ENCODE measurements around the gene MAN1C1. TPM values are rescaled to one million over a fixed set of nuclear protein-coding genes. Genes with fewer than 3 reads are reported as not detected.
A peak's percentile ranks its signal among the peaks of the same experiment; 100 is the strongest.
"Not testable (repeated sequence)": the region's sequence is repeated elsewhere in the genome, so short reads cannot be mapped to it uniquely, and the experiment has no call there.

The MAN1C1 gene
- total RNA-seq, 2 donors from 2014 or later: 0.88 to 2.5 TPM

DNA sequence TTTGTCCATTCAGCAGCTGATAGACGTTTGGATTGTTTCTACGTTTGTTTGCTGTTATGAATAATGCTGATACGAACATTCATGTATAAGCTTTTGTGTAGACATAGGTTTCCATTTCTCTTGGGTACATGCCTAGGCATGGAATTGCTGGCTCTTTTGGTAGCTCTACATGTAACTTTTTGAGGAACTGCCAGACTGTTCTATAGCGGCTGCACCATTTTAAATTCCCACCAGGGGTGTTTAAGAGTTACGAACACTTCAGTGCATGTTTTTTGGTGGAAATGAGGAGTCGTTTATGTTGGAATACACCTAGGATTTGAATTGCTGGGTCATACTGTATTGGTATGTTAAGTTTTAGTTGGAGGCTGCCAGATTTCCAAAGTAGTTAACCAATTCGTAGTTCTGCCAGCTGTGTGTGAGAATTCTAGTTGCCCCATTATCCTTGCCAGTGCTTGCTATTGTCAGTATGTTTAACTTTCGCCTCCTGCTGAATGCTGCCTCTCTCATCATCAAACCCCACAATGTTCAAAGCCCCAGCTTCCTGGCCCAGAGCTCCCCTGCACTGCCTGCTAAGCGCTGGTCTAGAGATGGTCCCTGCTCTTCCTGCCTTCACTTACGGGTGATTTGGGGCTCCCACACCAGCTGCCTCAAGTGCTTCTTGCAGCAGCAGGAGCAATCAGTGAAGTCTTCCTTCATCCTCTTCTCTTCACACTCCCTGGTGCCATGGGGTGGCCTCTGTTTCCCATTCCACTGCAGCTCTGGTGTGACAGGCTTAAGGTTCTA lies 81.0 kb downstream of the MAN1C1 start:
- no peak for ATAC-seq
- H3K27ac Mint-ChIP-seq: no peak overlapping the region
- no peak for DNase-seq (ENCODE audit: low spot score)
- H3K36me3 Mint-ChIP-seq: no peaks in the 10 kb centered on the region
- H3K27me3 Mint-ChIP-seq: peaks cover 15 to 17% of the 10 kb centered on the region in 2 donors
- H3K4me3 Mint-ChIP-seq: no peak overlapping the region
- peaks cover 0 to 2% of the 10 kb centered on the region in 2 donors for H3K4me1 Mint-ChIP-seq (ENCODE audit: low read depth in 2 of 2)
- H3K9me3 Mint-ChIP-seq: no peaks in the 10 kb centered on the region

DNA sequence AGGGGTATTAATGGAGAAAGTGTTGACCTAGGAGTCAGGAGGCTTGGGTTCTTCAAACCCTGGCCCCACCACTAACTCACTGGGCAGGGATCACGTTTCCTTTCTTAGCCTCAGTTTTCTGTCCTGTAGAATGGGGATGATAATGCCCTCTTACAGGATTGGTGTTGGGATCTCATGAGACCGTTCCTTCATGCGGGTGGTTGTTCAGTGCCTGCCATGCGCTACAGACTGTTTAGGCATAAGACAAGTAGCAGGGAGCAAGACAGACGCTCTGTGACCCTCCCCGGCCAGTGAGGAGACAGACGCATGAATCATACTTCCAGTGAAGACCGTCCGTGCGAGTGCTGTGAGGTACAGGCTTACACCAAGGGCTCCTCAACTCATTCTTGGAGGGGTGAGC lies 81.7 kb downstream of the MAN1C1 start:
- no peaks in the 10 kb centered on the region for H3K9me3 Mint-ChIP-seq
- peaks cover 17 to 18% of the 10 kb centered on the region in 2 donors for H3K27me3 Mint-ChIP-seq
- ATAC-seq: no peak
- no peak overlapping the region for H3K4me3 Mint-ChIP-seq
- H3K4me1 Mint-ChIP-seq (ENCODE audit: low read depth in 2 of 2): peaks cover 0 to 2% of the 10 kb centered on the region in 2 donors
- no peak overlapping the region for H3K27ac Mint-ChIP-seq
- DNase-seq (ENCODE audit: low spot score): no peak
- no peaks in the 10 kb centered on the region for H3K36me3 Mint-ChIP-seq

DNA sequence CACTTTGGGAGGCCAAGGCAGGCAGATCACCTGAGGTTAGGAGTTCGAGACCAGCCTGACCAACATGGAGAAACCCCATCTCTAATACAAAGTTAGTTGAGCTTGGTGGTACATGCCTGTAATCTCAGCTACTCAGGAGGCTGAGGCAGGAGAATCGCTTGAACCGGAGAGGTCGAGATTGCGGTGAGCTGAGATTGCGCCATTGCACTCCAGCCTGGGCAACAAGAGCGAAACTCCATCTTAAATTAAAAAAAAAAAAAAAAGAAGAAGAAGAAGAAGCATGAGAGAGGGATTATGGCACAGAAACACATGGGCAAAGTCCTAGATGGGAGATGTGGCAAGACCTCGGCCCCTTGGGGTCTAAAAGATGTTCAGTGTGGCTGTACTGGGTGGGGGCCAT lies 82.5 kb downstream of the MAN1C1 start:
- H3K9me3 Mint-ChIP-seq; H3K36me3 Mint-ChIP-seq; H3K4me3 Mint-ChIP-seq; H3K27ac Mint-ChIP-seq; H3K4me1 Mint-ChIP-seq (ENCODE audit: low read depth in 2 of 2); ATAC-seq; DNase-seq (ENCODE audit: low spot score): not testable (repeated sequence)
- H3K27me3 Mint-ChIP-seq: peaks cover 21% of the 10 kb centered on the region in 2 donors

DNA sequence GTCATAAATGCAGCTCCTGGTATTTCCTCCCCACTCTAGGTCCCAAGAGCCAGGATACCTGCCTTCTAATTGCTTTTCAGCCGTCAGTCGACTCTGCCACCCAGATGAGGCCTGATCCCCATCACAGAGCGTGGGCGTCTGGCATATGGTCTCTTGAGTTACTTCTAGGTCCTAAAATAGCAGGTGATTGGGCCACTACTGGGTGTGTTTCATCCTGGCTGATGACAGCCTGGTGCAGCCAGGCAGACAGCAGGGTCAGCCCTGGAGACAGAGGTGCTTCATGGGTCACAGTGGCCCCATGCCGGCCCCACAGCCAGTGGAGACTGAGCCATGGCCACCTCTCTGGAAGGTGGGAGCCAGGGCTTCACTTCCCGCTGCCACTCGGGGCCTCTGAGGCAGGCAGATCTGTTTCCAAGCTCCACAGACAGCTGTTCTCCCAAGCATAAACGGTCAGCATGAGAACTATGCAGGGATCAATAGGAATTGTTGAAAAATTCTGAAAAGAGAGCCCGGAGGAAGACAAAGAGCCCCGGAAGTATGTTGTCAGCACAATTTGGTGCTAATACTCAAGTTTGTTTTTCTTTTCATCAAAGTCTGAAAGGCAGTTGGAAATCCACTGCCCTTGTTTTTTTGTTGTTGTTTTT lies 83.0 kb downstream of the MAN1C1 start:
- no peak for ATAC-seq
- H3K9me3 Mint-ChIP-seq: no peaks in the 10 kb centered on the region
- no peak overlapping the region for H3K4me3 Mint-ChIP-seq
- peaks cover 9 to 14% of the 10 kb centered on the region in 2 donors for H3K4me1 Mint-ChIP-seq (ENCODE audit: low read depth in 2 of 2)
- DNase-seq (ENCODE audit: low spot score): no peak
- H3K36me3 Mint-ChIP-seq: no peaks in the 10 kb centered on the region
- H3K27ac Mint-ChIP-seq: no peak overlapping the region
- peaks cover 23 to 25% of the 10 kb centered on the region in 2 donors for H3K27me3 Mint-ChIP-seq

DNA sequence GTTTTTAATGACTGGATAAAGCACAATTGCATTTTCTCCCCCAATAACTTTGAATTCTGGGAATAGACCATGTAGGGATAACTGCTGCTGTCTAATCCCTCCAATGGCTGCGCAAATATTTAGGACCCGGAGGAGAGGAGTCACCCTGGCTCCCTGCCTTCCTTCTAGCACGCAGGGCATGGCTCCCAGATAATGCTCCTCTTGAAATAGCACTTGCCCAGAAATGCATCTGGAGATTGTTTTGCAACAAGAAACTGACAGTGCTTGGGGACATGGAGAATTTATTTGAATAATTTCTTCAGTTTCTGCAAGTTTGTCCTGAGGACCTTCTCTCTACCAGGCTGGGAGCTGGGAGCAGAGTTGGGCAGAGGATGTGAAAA lies 83.5 kb downstream of the MAN1C1 start:
- Mint-ChIP-seq H3K4me1 (ENCODE audit: low read depth in 2 of 2) (peaks cover 14 to 19% of the 10 kb centered on the region in 2 donors), H3K9me3 (no peaks in the 10 kb centered on the region), H3K36me3 (no peaks in the 10 kb centered on the region), H3K27me3 (peaks cover 27 to 30% of the 10 kb centered on the region in 2 donors), H3K27ac (no peak overlapping the region), H3K4me3 (no peak overlapping the region)
- DNase-seq (ENCODE audit: low spot score) (no peak), ATAC-seq (no peak)

DNA sequence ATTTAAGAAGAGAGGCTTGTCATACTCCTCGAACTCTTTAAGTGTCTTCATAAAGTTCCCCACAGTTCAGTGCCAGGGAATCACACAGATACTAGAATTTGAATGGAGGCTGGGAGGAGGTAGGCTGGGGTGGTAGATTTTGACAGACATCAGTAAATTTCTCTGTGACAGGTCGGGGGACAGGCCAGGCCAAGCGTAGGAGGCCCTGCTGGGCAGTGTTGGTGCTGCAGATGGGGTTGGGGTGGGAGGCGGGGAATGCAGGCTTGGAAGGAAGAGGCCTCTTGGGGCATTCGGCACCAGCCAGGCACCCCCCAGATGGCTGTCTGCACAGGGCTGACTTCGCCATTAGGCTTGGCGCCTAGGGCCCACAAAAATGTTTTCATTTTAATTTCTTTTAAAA lies 84.0 kb downstream of the MAN1C1 start:
- Mint-ChIP-seq H3K27ac (no peak overlapping the region), H3K4me3 (no peak overlapping the region), H3K4me1 (ENCODE audit: low read depth in 2 of 2) (peaks cover 18 to 19% of the 10 kb centered on the region in 2 donors), H3K27me3 (peaks cover 27 to 33% of the 10 kb centered on the region in 2 donors), H3K9me3 (no peaks in the 10 kb centered on the region), H3K36me3 (no peaks in the 10 kb centered on the region)
- DNase-seq (ENCODE audit: low spot score) (no peak), ATAC-seq (no peak)

DNA sequence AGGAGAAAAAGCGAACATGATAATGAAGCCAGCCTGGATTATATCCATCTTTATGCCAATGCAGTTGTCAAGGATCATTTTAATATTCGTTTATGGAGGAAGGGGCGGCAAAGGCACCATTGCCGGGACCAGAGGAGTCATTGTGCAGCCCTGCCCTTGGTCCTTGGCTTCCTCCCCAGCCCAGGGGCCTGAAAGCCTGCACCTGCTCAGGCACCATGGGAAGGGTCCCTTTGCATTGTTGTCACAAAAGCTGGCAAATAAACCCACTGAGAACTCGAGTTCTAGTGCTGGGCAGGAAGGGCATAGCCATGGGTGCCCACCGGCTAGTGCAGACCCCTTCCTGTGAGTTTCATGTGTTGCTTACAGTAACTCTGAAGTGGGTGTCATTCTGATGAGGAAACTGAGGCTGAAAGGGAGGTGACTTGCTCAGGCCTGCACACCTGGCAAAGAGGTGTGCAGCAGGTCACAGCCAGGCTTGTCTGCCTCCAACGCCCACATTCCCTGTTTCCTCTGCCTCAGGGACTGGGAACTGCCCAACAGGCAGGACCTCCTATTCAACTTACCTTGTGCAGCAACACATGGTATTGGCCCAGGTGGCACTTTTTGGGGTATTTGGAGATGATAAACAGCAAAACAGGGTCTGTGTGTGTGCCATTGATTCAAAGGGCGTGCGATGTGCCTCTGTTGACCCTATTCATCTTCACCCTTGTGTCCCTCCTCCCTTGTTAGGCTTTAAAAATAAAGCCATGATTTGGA lies 84.6 kb downstream of the MAN1C1 start:
- ATAC-seq: no peak
- Mint-ChIP-seq H3K9me3 (no peaks in the 10 kb centered on the region), H3K4me3 (no peak overlapping the region), H3K27me3 (peaks cover 24 to 33% of the 10 kb centered on the region in 2 donors), H3K27ac (no peak overlapping the region), H3K36me3 (no peaks in the 10 kb centered on the region), H3K4me1 (ENCODE audit: low read depth in 2 of 2) (peaks cover 18 to 19% of the 10 kb centered on the region in 2 donors)
- DNase-seq (ENCODE audit: low spot score): no peak

DNA sequence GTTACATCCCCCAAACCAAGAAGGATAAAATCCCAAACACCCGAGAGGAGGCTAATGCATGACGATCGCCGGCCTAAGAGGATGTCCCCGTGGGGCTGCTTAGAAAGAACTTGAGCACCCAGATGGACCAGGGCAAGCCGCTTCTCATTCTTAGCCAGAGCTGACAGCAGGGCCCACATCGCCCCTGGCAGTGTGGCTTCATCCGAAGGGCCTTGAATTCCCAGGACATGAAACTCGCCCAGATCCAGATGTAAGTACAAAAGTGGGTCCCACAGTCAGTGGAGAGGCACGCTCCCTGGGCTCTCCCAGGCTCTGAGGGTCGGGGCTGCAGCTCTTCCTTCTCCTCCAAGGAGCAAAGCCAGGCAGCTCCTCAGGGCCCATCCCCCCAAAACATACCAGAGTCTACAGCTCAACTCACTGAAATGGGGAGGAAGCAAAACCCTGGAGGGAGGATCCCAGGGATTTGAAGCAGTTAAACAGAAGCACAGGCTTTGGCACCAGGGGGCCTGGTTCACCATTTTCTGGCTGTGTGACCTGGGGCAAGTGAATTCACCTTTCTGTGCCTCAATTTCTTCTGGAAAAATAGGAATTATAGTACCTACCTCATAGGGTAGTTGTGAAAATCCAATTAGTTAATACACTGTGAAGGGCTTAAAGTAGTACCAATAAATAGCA lies 85.6 kb downstream of the MAN1C1 start:
- DNase-seq (ENCODE audit: low spot score): no peak
- Mint-ChIP-seq H3K36me3 (no peaks in the 10 kb centered on the region), H3K4me1 (ENCODE audit: low read depth in 2 of 2) (peaks cover 18 to 19% of the 10 kb centered on the region in 2 donors), H3K9me3 (no peaks in the 10 kb centered on the region), H3K4me3 (no peak overlapping the region), H3K27me3 (peaks cover 21 to 26% of the 10 kb centered on the region in 2 donors), H3K27ac (no peak overlapping the region)
- ATAC-seq: no peak

DNA sequence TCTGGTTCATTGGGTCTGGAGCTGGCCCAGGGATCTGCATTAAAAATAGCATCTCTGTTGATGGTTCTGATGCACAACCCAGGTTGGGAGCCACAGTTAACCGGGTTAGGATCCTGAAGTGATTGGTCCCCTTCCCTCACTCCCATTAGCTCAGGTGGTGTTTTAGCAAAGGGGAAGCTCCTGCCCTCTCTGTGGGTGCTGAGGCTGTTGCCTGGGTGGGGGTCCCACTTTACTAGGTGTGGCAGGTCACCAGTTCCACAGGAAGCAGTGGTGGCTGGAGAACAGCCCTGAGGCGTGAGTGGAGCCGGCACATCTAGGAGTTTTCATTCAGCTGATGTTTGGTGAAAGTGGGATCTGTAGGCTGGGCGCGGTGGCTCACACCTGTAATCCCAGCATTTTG lies 86.5 kb downstream of the MAN1C1 start:
- no peak overlapping the region for H3K27ac Mint-ChIP-seq
- DNase-seq (ENCODE audit: low spot score) (no peak), ATAC-seq (no peak)
- no peaks in the 10 kb centered on the region for H3K36me3 Mint-ChIP-seq
- H3K9me3 Mint-ChIP-seq: no peaks in the 10 kb centered on the region
- peaks cover 18 to 22% of the 10 kb centered on the region in 2 donors for H3K27me3 Mint-ChIP-seq
- no peak overlapping the region for H3K4me3 Mint-ChIP-seq
- peaks cover 18 to 19% of the 10 kb centered on the region in 2 donors for H3K4me1 Mint-ChIP-seq (ENCODE audit: low read depth in 2 of 2)

DNA sequence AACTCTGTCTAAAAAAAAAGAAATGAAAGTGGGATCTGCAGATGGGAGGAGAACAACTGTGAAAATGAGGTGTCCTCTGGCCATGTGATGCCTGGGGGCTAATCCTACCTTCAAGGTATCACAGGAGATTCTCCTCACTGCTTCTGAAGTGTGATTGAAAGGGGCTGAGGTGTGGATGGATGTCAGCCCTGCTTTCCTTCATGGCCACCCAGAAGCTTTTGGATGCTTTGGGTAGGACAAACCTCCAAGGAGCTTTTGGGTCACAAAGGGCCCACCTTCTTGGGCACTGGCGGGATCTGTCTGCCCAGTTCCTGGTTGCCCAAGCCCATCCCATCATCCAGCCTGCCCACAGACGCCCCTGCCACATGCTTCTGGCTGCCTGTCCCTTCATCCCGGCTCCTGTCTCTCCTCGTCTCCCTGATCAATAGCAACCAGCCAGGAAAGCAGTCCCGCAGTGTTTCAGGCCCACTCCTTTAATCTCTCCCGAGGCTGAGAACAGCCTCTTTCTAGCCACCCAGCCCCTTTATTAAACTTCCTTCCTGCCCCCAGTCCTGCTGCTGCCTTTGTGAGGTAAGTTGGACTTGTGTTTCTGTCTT lies 87.2 kb downstream of the MAN1C1 start:
- no peak overlapping the region for H3K4me3 Mint-ChIP-seq
- H3K27me3 Mint-ChIP-seq: peaks cover 15 to 22% of the 10 kb centered on the region in 2 donors
- ATAC-seq (no peak), DNase-seq (ENCODE audit: low spot score) (no peak)
- H3K36me3 Mint-ChIP-seq: no peaks in the 10 kb centered on the region
- H3K27ac Mint-ChIP-seq: peak overlapping the region; percentile 51 to 62
- no peaks in the 10 kb centered on the region for H3K9me3 Mint-ChIP-seq
- peaks cover 17 to 18% of the 10 kb centered on the region in 2 donors for H3K4me1 Mint-ChIP-seq (ENCODE audit: low read depth in 2 of 2)

DNA sequence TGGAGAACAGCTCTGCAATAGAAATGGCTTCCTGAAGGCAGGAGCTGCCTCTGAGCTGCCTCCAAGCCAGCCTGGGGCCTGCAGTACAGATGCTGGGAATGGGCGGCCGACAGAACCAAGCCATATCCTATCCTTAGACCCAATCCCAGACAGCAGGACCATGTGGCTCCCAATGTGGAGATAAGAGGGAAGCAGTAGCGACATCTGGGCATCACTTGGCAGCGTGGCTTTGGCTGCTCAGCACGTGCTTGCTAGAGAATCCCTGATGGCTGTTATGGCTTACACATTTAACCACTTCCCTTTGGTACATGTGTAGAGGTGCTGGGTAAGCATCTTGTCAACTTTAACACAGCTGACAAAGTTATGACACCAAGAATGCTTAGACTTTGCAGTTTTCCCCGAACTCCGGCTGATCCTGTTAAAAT lies 87.7 kb downstream of the MAN1C1 start:
- peak overlapping the region; percentile 15 for H3K4me3 Mint-ChIP-seq
- no peaks in the 10 kb centered on the region for H3K9me3 Mint-ChIP-seq
- peaks cover 15 to 22% of the 10 kb centered on the region in 2 donors for H3K27me3 Mint-ChIP-seq
- DNase-seq (ENCODE audit: low spot score) (no peak), ATAC-seq (peak; percentile 88 to 89)
- H3K27ac Mint-ChIP-seq: peak overlapping the region; percentile 51 to 62
- peaks cover 17 to 18% of the 10 kb centered on the region in 2 donors for H3K4me1 Mint-ChIP-seq (ENCODE audit: low read depth in 2 of 2)
- H3K36me3 Mint-ChIP-seq: no peaks in the 10 kb centered on the region

DNA sequence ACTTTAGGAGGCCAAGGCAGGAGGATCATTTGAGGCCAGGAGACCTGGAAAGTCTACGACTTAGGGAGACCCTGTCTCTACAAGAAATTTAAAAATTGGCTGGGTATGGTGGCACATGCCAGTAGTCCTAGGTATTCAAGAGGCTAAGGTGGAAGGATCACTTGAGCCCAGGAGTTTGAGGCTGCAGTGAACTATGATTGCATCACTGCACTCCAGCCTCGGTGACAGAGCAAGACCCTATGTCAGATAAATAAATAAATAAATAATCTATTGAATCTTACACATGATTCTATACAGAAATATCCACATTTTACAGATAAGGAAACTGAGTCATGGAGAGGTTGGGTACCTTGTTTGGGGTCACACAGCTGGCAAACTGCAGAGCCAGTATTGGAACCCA lies 89.1 kb downstream of the MAN1C1 start:
- H3K36me3 Mint-ChIP-seq: no peaks in the 10 kb centered on the region
- H3K4me3 Mint-ChIP-seq: no peak overlapping the region
- no peaks in the 10 kb centered on the region for H3K9me3 Mint-ChIP-seq
- H3K4me1 Mint-ChIP-seq (ENCODE audit: low read depth in 2 of 2): peaks cover 17 to 18% of the 10 kb centered on the region in 2 donors
- H3K27ac Mint-ChIP-seq: no peak overlapping the region
- peaks cover 15 to 18% of the 10 kb centered on the region in 2 donors for H3K27me3 Mint-ChIP-seq
- no peak for ATAC-seq
- DNase-seq (ENCODE audit: low spot score): no peak
